Right kidney (tissue), 1 donor: Measurements from ENCODE around the gene CD84.
"Not testable (repeated sequence)": the region's sequence is repeated elsewhere in the genome, so short reads cannot be mapped to it uniquely, and the experiment has no call there.

ENCODE experiments used
- DNase-seq: peaks from one replicate; pipeline ENCODE4 v3.0.0-alpha.2; 2016

The CD84 gene

GRCh38 chr1:160539990-160540858, 39.1 kb downstream of the CD84 start:
- DNase-seq = no peak

DNA sequence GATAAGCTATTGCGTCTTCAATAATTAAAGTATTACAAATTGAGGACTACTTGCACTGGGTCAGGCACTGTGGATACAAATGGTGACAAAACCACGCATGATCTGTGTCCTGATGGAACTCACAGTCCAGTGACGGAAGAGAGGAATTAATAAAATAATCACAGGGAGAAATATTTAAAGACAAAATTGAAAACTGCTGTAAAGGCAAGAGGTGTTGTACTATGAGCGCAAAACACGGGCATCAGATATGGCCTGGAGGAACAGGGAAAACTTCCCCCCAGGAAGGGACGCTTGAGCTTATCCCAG, 39.7 kb downstream of the CD84 start:
- no peak for DNase-seq

- DNase-seq = no peak
Measured at GRCh38 chr1:160538985-160539651, 40.2 kb downstream of the CD84 start.

- DNase-seq = no peak
Measured at GRCh38 chr1:160537714-160538665, 41.3 kb downstream of the CD84 start.

GRCh38 chr1:160534823-160535605, 44.3 kb downstream of the CD84 start:
- no peak for DNase-seq

DNA sequence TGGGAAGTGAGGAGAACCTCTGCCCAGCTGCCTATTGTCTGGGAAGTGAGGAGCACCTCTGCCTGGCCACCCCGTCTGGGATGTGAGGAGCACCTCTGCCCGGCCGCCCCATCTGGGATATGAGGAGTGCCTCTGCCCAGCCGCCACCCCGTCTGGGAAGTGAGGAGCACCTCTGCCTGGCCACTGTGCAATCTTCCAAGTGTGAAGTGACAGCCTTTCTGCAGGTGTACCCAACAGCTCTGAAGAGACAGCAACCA, 46.8 kb downstream of the CD84 start:
- not testable (repeated sequence) for DNase-seq

DNA sequence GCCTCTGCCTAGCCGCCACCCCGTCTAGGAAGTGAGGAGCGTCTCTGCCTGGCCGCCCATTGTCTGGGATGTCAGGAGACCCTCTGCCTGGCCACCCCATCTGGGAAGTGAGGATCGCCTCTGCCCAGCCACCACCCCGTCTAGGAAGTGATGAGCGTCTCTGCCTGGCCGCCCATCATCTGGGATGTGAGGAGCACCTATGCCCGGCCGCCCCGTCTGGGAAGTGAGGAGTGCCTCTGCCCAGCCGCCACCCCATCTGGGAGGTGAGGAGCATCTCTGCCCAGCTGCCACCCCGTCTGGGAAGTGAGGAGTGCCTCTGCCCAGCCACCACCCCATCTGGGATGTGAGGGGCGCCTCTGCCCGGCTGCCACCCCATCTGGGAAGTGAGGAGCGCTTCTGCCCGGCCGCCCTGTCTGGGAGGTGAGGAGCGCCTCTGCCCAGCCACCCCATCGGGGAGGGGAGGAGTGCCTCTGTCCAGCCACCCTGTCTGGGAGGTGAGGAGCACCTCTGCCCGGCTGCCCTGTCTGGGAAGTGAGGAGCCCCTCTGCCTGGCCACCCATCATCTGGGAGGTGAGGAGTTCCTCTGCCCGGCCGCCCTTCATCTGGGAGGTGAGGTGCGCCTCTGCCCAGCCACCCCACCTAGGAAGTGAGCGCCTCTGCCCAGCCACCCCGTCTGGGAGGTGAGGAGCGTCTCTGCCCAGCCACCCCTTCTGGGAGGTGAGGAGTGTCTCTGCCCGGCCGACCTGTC, 47.3 kb downstream of the CD84 start:
- DNase-seq = not testable (repeated sequence)

GRCh38 chr1:160529401-160529952, 49.8 kb downstream of the CD84 start:
- not testable (repeated sequence) for DNase-seq

DNA sequence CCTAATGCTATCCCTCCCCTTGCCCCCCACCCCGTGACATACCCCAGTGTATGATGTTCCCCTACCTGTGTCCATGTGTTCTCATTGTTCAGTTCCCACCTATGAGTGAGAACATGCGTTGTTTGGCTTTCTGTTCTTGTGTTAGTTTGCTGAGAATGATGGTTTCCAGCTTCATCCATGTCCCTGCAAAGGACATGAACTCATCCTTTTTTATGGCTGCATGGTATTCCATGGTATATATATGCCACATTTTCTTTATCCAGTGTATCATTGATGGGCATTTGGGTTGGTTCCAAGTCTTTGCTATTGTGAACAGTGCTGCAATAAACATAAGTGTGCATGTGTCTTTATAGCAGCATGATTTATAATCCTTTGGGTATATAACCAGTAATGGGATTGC, 55.5 kb downstream of the CD84 start:
- not testable (repeated sequence) for DNase-seq

- no peak for DNase-seq
Measured at GRCh38 chr1:160522622-160523345, 56.5 kb downstream of the CD84 start, which contains the start of gene SLAMF6. TSS of gene SLAMF6 (minus strand) at chr1:160523255. CDS start at chr1:160523192, 63 bp downstream.

GRCh38 chr1:160522136-160522535, 57.2 kb downstream of the CD84 start:
- DNase-seq = no peak

GRCh38 chr1:160521554-160521953, 57.7 kb downstream of the CD84 start:
- no peak for DNase-seq

- DNase-seq = no peak
Measured at GRCh38 chr1:160520999-160521398, 58.3 kb downstream of the CD84 start.

- DNase-seq = no peak
Measured at GRCh38 chr1:160520582-160520981, 58.7 kb downstream of the CD84 start.

- DNase-seq = no peak
Measured at GRCh38 chr1:160519642-160520435, 59.5 kb downstream of the CD84 start.

DNA sequence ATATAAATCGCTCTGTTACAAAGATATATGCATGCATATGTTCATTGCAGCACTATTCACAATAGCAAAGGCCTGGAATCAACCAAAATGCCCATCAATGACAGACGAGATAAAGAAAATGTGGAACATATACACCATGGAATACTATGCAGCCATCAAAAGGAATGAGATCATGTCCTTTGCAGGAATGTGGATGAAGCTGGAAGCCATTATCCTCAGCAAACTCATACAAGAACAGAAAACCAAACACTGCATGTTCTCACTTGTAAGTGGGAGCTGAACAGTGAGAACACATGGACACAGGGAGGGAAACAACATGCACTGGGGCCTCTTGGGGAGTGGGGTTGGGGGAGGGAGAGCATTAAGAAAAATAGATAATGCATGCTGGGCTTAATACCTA, 61.8 kb downstream of the CD84 start:
- DNase-seq = not testable (repeated sequence)

DNA sequence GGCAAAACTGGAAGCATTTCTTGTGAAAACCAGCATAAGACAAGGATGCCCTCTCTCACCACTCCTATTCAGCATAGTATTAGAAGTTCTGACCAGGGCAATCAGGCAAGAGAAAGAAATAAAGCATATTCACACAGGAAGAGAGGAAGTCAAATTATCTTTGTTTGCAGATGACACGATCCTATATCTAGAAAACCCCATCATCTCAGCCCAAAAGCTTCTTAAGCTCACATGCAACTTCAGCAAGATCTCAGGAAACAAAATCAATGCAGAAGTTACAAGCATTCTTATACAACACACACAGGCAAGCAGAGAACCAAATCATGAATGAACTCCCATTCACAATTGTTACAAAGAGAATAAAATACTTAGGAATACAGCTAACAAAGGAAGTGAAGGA, 63.4 kb downstream of the CD84 start:
- not testable (repeated sequence) for DNase-seq

- DNase-seq = no peak
Measured at GRCh38 chr1:160504651-160505050, 74.6 kb downstream of the CD84 start.

- no peak for DNase-seq
Measured at GRCh38 chr1:160503087-160503486, 76.2 kb downstream of the CD84 start.
